Effector memory CD8-positive, alpha-beta T cell (primary cell): ENCODE data around the gene LLGL1.
A peak's percentile ranks its signal among the peaks of the same experiment; 100 is the strongest.

Source experiments
- ATAC-seq: fragments of 150-1000 bp; cut with Tn5 transposase; replicated peaks from 2 replicates; pipeline ENCODE4 v1.10.0; 2021; ENCODE audit warnings: mild to moderate bottlenecking, moderate library complexity
- DNase-seq, 3 experiments: peaks; one replicate each; pipeline ENCODE4 v3.0.0; 2021
- H3K27ac Mint-ChIP-seq, 2 donors: one replicate each; pipeline ENCODE4 v1.8.0; 2022; ENCODE audit warnings: mild to moderate bottlenecking in 2 of 2, mixed read lengths in 2 of 2, moderate library complexity in 2 of 2
- H3K27me3 Mint-ChIP-seq, 2 donors: one replicate each; pipeline ENCODE4 v1.8.0; 2022; ENCODE audit warnings: mixed read lengths in 2 of 2
- H3K36me3 Mint-ChIP-seq: one replicate; pipeline ENCODE4 v1.8.0; 2022; ENCODE audit warnings: mild to moderate bottlenecking, moderate library complexity, mixed read lengths; ENCODE audit not compliant: insufficient read depth
- H3K4me1 Mint-ChIP-seq, 2 donors: one replicate each; pipeline ENCODE4 v1.8.0; 2022; ENCODE audit warnings: low read depth in 2 of 2, mixed read lengths in 2 of 2
- H3K4me3 Mint-ChIP-seq, 2 donors: one replicate each; pipeline ENCODE4 v1.8.0; 2022; ENCODE audit warnings: mild to moderate bottlenecking in 2 of 2, mixed read lengths in 2 of 2, moderate library complexity in 2 of 2
- H3K9me3 Mint-ChIP-seq, 2 donors: one replicate each; pipeline ENCODE4 v1.8.0; 2022; ENCODE audit warnings: mixed read lengths in 2 of 2

The LLGL1 gene

DNA sequence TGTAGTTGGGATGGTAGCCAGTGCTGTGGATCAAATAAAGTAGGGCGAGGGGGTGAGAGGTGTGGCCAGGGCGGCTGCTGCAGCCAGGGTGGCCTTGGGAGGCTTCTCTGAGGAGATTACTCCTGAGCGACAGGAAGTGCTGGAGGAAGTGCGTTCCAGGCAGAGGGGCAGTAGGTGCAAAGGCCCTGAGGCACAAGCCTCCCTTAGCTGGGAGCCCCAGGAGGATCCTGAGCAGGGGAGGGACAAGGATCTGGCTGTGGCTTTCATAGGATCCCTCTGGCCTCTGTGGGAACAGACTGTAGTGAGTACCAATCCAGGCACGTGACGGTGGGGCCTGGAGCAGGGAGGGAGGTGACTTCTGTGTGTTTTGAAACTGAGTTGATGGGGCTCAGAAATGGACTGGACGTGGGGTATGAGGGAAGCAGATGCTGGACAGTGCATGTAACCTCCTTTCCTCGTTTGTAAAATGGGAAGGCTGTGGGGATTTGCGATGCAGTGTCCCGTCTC lies 2.8 kb downstream of the LLGL1 start:
- DNase-seq (no peak), ATAC-seq (no peak)
- H3K9me3 Mint-ChIP-seq = no peaks in the 10 kb centered on the region
- H3K4me3 Mint-ChIP-seq = no peak overlapping the region
- H3K4me1 Mint-ChIP-seq = peaks cover 30 to 35% of the 10 kb centered on the region in 2 donors
- H3K27ac Mint-ChIP-seq = no peak overlapping the region
- H3K27me3 Mint-ChIP-seq = no peaks in the 10 kb centered on the region
- peaks cover 7% of the 10 kb centered on the region for H3K36me3 Mint-ChIP-seq

DNA sequence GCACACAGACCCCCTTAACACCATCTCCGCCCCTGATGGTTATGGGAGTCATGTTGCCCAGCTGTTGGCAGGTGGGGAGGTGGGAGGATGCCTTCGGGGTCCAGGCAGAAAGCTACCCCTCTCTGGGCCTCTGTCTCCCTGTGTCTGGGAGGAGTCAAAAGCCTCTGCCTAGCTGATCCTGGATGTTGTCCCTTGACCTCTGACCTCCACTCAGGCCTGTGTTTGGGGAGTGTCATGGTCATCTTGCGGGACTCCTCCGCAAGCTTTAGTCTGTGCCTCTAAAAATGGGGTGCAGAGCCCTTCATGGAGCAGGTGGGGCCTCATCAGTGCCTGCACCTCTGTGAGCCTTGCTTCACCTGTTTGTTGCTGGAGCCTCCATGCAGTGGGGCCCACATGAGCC lies 3.8 kb downstream of the LLGL1 start:
- H3K4me1 Mint-ChIP-seq = peaks cover 30 to 35% of the 10 kb centered on the region in 2 donors
- no peak overlapping the region for H3K27ac Mint-ChIP-seq
- no peak for ATAC-seq
- no peaks in the 10 kb centered on the region for H3K27me3 Mint-ChIP-seq
- H3K9me3 Mint-ChIP-seq = no peaks in the 10 kb centered on the region
- DNase-seq = no peak
- peaks cover 7% of the 10 kb centered on the region for H3K36me3 Mint-ChIP-seq
- H3K4me3 Mint-ChIP-seq = no peak overlapping the region

DNA sequence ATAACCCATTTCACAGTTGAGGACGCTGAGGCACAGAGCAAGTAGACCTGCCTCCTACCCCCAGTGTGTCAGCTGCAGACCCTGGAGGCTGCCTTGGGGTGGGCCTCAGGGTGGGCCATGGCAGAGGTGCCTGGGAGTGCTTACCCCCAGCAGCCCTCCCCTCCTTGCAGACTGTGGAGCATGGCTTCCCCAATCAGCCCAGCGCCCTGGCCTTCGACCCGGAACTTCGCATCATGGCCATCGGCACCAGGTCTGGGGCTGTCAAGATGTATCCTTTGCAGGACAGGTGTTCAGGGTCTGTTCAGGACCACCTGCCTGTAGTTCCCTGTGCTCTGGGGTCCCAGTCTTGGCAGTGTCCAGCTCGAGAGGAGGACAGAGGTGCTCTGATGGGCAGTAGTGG lies 4.3 kb downstream of the LLGL1 start:
- ATAC-seq (no peak), DNase-seq (no peak)
- no peak overlapping the region for H3K4me3 Mint-ChIP-seq
- peaks cover 29 to 34% of the 10 kb centered on the region in 2 donors for H3K4me1 Mint-ChIP-seq
- peaks cover 6% of the 10 kb centered on the region for H3K36me3 Mint-ChIP-seq
- no peaks in the 10 kb centered on the region for H3K27me3 Mint-ChIP-seq
- H3K9me3 Mint-ChIP-seq = no peaks in the 10 kb centered on the region
- no peak overlapping the region for H3K27ac Mint-ChIP-seq

DNA sequence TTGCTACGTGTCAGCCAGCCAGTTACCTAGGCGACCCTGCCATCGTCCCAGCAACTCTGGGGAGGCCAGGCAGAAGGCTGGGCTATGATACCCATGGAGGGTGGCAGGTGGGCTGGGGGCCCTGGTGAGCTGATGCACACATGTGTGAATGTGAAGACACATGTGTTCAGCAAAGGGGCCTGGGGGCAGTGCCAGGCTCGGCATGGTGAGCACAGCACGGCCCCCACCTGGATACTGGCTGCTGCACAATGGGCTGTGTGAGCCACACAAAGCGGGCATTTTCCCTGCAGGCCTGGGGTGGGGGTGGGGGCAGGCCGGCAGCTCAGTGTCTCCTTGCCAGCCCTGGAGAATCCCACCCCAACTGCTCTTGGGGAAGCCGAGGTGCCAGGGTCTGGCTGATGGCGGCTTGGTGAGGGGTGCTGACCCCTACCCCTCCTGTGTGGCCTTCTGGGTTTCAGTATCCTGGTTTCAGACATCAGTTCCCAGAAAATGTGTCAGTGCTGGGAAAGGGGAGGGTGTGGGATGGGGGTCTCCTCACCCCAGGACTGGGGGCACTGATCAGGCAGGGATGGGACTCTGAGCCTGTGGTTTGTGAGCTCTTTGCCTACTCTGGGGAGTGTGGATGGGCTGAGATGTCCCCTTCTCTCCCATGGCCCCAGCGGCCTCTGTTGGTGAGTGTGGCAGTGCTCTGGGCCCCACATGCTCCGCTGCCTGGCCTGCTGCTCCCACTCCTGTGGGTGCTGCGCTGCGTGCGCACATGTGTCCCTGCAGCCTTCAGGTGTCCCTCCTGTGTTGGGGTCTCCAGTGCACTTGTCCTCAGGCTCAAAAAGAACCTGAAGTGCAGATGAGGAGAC lies 5.1 kb downstream of the LLGL1 start:
- DNase-seq = no peak
- no peak overlapping the region for H3K27ac Mint-ChIP-seq
- no peaks in the 10 kb centered on the region for H3K27me3 Mint-ChIP-seq
- no peak for ATAC-seq
- H3K4me1 Mint-ChIP-seq = peaks cover 28 to 30% of the 10 kb centered on the region in 2 donors
- H3K9me3 Mint-ChIP-seq = no peaks in the 10 kb centered on the region
- H3K4me3 Mint-ChIP-seq = no peak overlapping the region
- H3K36me3 Mint-ChIP-seq = peaks cover 4% of the 10 kb centered on the region

- Mint-ChIP-seq H3K36me3 (peaks cover 4% of the 10 kb centered on the region), H3K4me3 (no peak overlapping the region), H3K4me1 (peaks cover 25 to 27% of the 10 kb centered on the region in 2 donors), H3K9me3 (no peaks in the 10 kb centered on the region), H3K27me3 (no peaks in the 10 kb centered on the region), H3K27ac (no peak overlapping the region)
- no peak for DNase-seq
- no peak for ATAC-seq
Observed at GRCh38 chr17:18231164-18231563, 5.7 kb downstream of the LLGL1 start.

GRCh38 chr17:18233803-18234518 lies 8.5 kb downstream of the LLGL1 start:
- no peak overlapping the region for H3K4me3 Mint-ChIP-seq
- H3K27ac Mint-ChIP-seq = no peak overlapping the region
- ATAC-seq = no peak
- no peaks in the 10 kb centered on the region for H3K27me3 Mint-ChIP-seq
- H3K9me3 Mint-ChIP-seq = no peaks in the 10 kb centered on the region
- peaks cover under 1 to 2% of the 10 kb centered on the region in 2 donors for H3K4me1 Mint-ChIP-seq
- peaks cover 16% of the 10 kb centered on the region for H3K36me3 Mint-ChIP-seq
- no peak for DNase-seq

DNA sequence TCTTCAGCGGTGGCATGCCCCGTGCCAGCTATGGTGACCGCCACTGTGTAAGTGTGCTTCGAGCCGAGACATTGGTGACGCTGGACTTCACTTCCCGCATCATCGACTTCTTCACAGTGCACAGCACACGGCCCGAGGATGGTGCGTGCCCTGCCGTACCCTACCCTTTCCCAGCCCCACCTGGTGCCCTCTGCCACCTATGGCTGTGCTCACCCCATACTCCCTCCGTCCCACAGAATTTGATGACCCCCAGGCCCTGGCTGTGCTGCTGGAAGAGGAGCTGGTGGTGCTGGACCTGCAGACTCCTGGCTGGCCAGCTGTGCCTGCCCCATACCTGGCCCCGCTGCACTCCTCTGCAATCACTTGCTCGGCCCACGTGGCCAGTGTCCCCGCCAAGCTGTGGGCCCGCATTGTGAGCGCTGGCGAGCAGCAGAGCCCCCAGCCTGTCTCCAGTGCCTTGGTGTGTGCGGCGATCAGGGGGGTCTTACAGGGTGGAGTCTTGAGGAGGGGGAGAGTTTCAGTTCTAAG lies 9.5 kb downstream of the LLGL1 start:
- no peak for DNase-seq
- peak overlapping the region in 1 of 2 donors; percentile 49 for H3K27ac Mint-ChIP-seq

GRCh38 chr17:18235743-18236256 lies 10.4 kb downstream of the LLGL1 start:
- no peak for ATAC-seq

More for the DNA sequence above, 9.5 kb downstream of the LLGL1 start:
- Mint-ChIP-seq H3K4me3 (no peak overlapping the region), H3K27me3 (no peaks in the 10 kb centered on the region), H3K9me3 (no peaks in the 10 kb centered on the region), H3K4me1 (peaks cover 0 to 1% of the 10 kb centered on the region in 2 donors), H3K36me3 (peaks cover 12% of the 10 kb centered on the region)
- no peak for ATAC-seq

GRCh38 chr17:18236494-18236893 lies 11.1 kb downstream of the LLGL1 start:
- DNase-seq (no peak), ATAC-seq (no peak)
- Mint-ChIP-seq H3K4me1 (peaks cover 0 to 1% of the 10 kb centered on the region in 2 donors), H3K9me3 (no peaks in the 10 kb centered on the region), H3K4me3 (no peak overlapping the region), H3K27ac (peak overlapping the region in 1 of 2 donors; percentile 81), H3K27me3 (no peaks in the 10 kb centered on the region), H3K36me3 (peaks cover 12% of the 10 kb centered on the region)

More at GRCh38 chr17:18235743-18236256, 10.4 kb downstream of the LLGL1 start:
- no peak overlapping the region for H3K4me3 Mint-ChIP-seq
- peak overlapping the region in 1 of 2 donors; percentile 49 for H3K27ac Mint-ChIP-seq
- no peaks in the 10 kb centered on the region for H3K27me3 Mint-ChIP-seq
- DNase-seq = no peak
- peaks cover 0 to 1% of the 10 kb centered on the region in 2 donors for H3K4me1 Mint-ChIP-seq
- no peaks in the 10 kb centered on the region for H3K9me3 Mint-ChIP-seq
- peaks cover 12% of the 10 kb centered on the region for H3K36me3 Mint-ChIP-seq

GRCh38 chr17:18237461-18237860 lies 12.0 kb downstream of the LLGL1 start:
- no peaks in the 10 kb centered on the region for H3K27me3 Mint-ChIP-seq
- no peak for DNase-seq
- peaks cover 0 to 1% of the 10 kb centered on the region in 2 donors for H3K4me1 Mint-ChIP-seq
- no peaks in the 10 kb centered on the region for H3K9me3 Mint-ChIP-seq
- H3K36me3 Mint-ChIP-seq = peaks cover 14% of the 10 kb centered on the region
- ATAC-seq = no peak
- no peak overlapping the region for H3K4me3 Mint-ChIP-seq
- H3K27ac Mint-ChIP-seq = no peak overlapping the region

GRCh38 chr17:18238299-18238698 lies 12.9 kb downstream of the LLGL1 start:
- Mint-ChIP-seq H3K27me3 (no peaks in the 10 kb centered on the region), H3K4me1 (peaks cover 0 to 1% of the 10 kb centered on the region in 2 donors), H3K9me3 (no peaks in the 10 kb centered on the region), H3K4me3 (no peak overlapping the region), H3K36me3 (peaks cover 18% of the 10 kb centered on the region), H3K27ac (no peak overlapping the region)
- DNase-seq = no peak
- ATAC-seq = no peak

DNA sequence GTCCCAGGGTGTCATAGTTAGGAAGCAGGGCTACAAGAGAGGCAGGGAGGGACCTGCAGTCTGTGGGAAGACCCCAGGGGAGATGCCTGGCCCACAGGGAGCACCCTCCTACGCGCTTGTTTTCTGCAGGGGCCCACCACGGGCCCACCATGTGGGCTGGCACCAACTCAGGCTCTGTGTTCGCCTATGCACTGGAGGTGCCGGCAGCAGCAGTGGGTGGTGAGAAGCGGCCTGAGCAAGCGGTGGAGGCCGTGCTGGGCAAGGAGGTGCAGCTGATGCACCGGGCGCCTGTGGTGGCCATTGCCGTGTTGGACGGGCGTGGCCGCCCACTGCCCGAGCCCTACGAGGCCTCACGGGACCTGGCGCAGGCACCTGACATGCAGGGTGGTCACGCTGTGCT lies 15.0 kb downstream of the LLGL1 start:
- H3K36me3 Mint-ChIP-seq = peaks cover 28% of the 10 kb centered on the region
- no peaks in the 10 kb centered on the region for H3K9me3 Mint-ChIP-seq
- H3K4me1 Mint-ChIP-seq = no peaks in the 10 kb centered on the region
- no peak overlapping the region for H3K4me3 Mint-ChIP-seq
- DNase-seq = no peak
- H3K27ac Mint-ChIP-seq = peak overlapping the region in 1 of 2 donors; percentile 82
- ATAC-seq = no peak
- no peaks in the 10 kb centered on the region for H3K27me3 Mint-ChIP-seq

DNA sequence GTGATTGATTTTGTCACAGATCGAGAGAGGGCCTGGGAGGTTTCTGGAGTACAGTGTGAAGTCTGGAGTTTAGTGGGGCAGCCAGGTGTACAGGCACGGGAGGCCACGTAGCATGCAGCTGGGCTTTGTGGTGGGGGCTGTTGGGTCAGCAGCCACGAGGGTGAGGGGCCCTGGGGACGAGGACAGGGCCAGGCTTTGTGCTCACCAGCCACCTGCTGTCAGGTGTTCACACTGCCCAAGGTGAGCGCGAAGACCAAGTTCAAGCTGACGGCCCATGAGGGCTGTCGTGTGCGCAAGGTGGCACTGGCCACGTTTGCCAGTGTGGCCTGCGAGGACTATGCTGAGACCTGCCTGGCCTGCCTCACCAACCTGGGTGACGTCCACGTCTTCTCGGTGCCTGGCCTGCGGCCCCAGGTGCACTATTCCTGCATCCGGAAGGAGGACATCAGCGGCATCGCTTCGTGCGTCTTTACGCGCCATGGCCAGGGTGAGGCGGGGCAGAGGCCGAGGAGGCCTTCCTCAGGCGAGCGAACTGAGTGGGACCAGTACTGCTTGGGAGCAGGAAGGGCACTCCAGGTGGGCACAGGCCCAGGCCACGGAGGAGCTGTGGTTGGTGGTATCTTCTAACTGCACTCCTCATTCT lies 15.9 kb downstream of the LLGL1 start:
- ATAC-seq (no peak), DNase-seq (no peak)
- no peaks in the 10 kb centered on the region for H3K4me1 Mint-ChIP-seq
- H3K4me3 Mint-ChIP-seq = no peak overlapping the region
- H3K27me3 Mint-ChIP-seq = no peaks in the 10 kb centered on the region
- peak overlapping the region in 1 of 2 donors; percentile 20 for H3K27ac Mint-ChIP-seq
- H3K9me3 Mint-ChIP-seq = no peaks in the 10 kb centered on the region
- peaks cover 33% of the 10 kb centered on the region for H3K36me3 Mint-ChIP-seq
